HG03095 (cell line): ENCODE measurements around the gene ACOT7.
A peak's percentile ranks its signal among the peaks of the same experiment; 100 is the strongest.
"Not testable (repeated sequence)": the region's sequence is repeated elsewhere in the genome, so short reads cannot be mapped to it uniquely, and the experiment has no call there.

Source experiments
- ATAC-seq: cut with Tn5 transposase; IDR thresholded peaks from one replicate; pipeline ENCODE4 v1.9.1; 2021; ENCODE audit warnings: moderate library complexity; ENCODE audit not compliant: unreplicated experiment

ACOT7 gene

GRCh38 chr1:6401673-6402072 is 8.1 kb upstream of the ACOT7 start:
- ATAC-seq, result no peak

- ATAC-seq, result no peak
Observed at GRCh38 chr1:6399294-6399693, 5.7 kb upstream of the ACOT7 start.

GRCh38 chr1:6397844-6398441 is 4.4 kb upstream of the ACOT7 start:
- no peak for ATAC-seq

GRCh38 chr1:6396998-6397397 is 3.4 kb upstream of the ACOT7 start:
- ATAC-seq, result no peak

GRCh38 chr1:6395781-6396244 is 2.2 kb upstream of the ACOT7 start:
- ATAC-seq, result not testable (repeated sequence)

GRCh38 chr1:6395130-6395529 is 1.6 kb upstream of the ACOT7 start:
- ATAC-seq, result not testable (repeated sequence)

GRCh38 chr1:6392809-6393399 is 663 bp downstream of the ACOT7 start:
- ATAC-seq, result peak; percentile 15

- ATAC-seq, result no peak
Observed at GRCh38 chr1:6391951-6392808, 1.4 kb downstream of the ACOT7 start.

- ATAC-seq, result no peak
Observed at GRCh38 chr1:6389971-6390370, 3.6 kb downstream of the ACOT7 start.

GRCh38 chr1:6386371-6386949 is 7.1 kb downstream of the ACOT7 start:
- ATAC-seq, result no peak

- ATAC-seq, result no peak
Observed at GRCh38 chr1:6385488-6386191, 7.9 kb downstream of the ACOT7 start.

- ATAC-seq, result no peak
Observed at GRCh38 chr1:6384962-6385361, 8.6 kb downstream of the ACOT7 start.

GRCh38 chr1:6384135-6384534 is 9.4 kb downstream of the ACOT7 start:
- no peak for ATAC-seq

GRCh38 chr1:6380037-6380436 is 13.5 kb downstream of the ACOT7 start:
- ATAC-seq, result no peak

GRCh38 chr1:6378096-6378746 is 15.3 kb downstream of the ACOT7 start:
- no peak for ATAC-seq

GRCh38 chr1:6373961-6374720 is 19.4 kb downstream of the ACOT7 start:
- no peak for ATAC-seq

GRCh38 chr1:6372236-6372635 is 21.3 kb downstream of the ACOT7 start:
- not testable (repeated sequence) for ATAC-seq

- no peak for ATAC-seq
Observed at GRCh38 chr1:6370006-6370405, 23.6 kb downstream of the ACOT7 start.

GRCh38 chr1:6367381-6368012 is 26.1 kb downstream of the ACOT7 start:
- ATAC-seq, result no peak
